Liver (tissue), 3 donors: ENCODE data around the gene PALLD.

ENCODE experiments used
- CTCF ChIP-seq: fragments of 150-350 bp; IDR thresholded peaks from 2 replicates; pipeline ENCODE4 v1.5.1; 2017; ENCODE audit warnings: improper control_type of control experiment, low read depth, low read length; ENCODE audit not compliant: missing input control
- EGR1 ChIP-seq, 2 donors: IDR thresholded peaks; 2 replicates each; pipeline ENCODE4 v1.6.1; 2016 to 2018; ENCODE audit warnings: antibody characterized with exemption in 2 of 2, low read depth in 2 of 2
- FOXA2 ChIP-seq: IDR thresholded peaks from 2 replicates; pipeline ENCODE4 v1.6.1; 2016; ENCODE audit warnings: antibody characterized with exemption
- GABPA ChIP-seq, 2 donors: IDR thresholded peaks in 1 of 2; conservative IDR thresholded peaks in 1 of 2; 2 replicates each; pipeline ENCODE4 v1.6.1; 2016; ENCODE audit warnings: antibody characterized with exemption in 2 of 2, mild to moderate bottlenecking in 1 of 2, moderate library complexity in 1 of 2
- HNF4A ChIP-seq, 2 donors: conservative IDR thresholded peaks; 2 replicates each; pipeline ENCODE4 v1.6.1; 2016; ENCODE audit warnings: antibody characterized with exemption in 2 of 2, mild to moderate bottlenecking in 2 of 2
- JUND ChIP-seq, 2 donors: IDR thresholded peaks; 2 replicates each; pipeline ENCODE4 v1.6.1; 2016; ENCODE audit warnings: antibody characterized with exemption in 2 of 2
- MAX ChIP-seq: IDR thresholded peaks from 2 replicates; pipeline ENCODE4 v1.6.1; 2016; ENCODE audit warnings: antibody characterized with exemption
- NR2F2 ChIP-seq: IDR thresholded peaks from 2 replicates; pipeline ENCODE4 v1.6.1; 2016; ENCODE audit warnings: antibody characterized with exemption
- REST ChIP-seq: IDR thresholded peaks from 2 replicates; pipeline ENCODE4 v1.6.1; 2016; ENCODE audit warnings: antibody characterized with exemption, mild to moderate bottlenecking
- SP1 ChIP-seq: IDR thresholded peaks from 2 replicates; pipeline ENCODE4 v1.6.1; 2018; ENCODE audit warnings: antibody characterized with exemption, mild to moderate bottlenecking
- TAF1 ChIP-seq: conservative IDR thresholded peaks from 2 replicates; pipeline ENCODE4 v1.6.1; 2016; ENCODE audit warnings: antibody characterized with exemption, mild to moderate bottlenecking
- YY1 ChIP-seq: IDR thresholded peaks from 2 replicates; pipeline ENCODE4 v1.6.1; 2016; ENCODE audit warnings: antibody characterized with exemption, mild to moderate bottlenecking
- TF ChIP-seq, protein P1 (sequence below): IDR thresholded peaks from 2 replicates; pipeline ENCODE4 v1.6.1; 2016; ENCODE audit warnings: antibody characterized with exemption
- donor health status: healthy.
- donor health status: healthy.

GRCh38 chr4:168720396-168720900 lies 223.6 kb downstream of the PALLD start:
- TF ChIP-seq JUND (IDR thresholded peaks at IDR 0.05) (no peak), CTCF (no peak), GABPA (IDR thresholded peaks at IDR 0.05 in 1 of 2, conservative IDR thresholded peaks at IDR 0.05 in 1 of 2) (no peak), MAX (no peak), YY1 (no peak), HNF4A (conservative IDR thresholded peaks at IDR 0.05) (no peak), REST (no peak), FOXA2 (no peak), NR2F2 (no peak), SP1 (no peak), EGR1 (IDR thresholded peaks at IDR 0.05; ENCODE audit: low read depth in 2 of 2) (no peak), TAF1 (no peak)
- TF ChIP-seq, protein P1, sequence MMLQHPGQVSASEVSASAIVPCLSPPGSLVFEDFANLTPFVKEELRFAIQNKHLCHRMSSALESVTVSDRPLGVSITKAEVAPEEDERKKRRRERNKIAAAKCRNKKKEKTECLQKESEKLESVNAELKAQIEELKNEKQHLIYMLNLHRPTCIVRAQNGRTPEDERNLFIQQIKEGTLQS: no peak
